Measurements from ENCODE around the gene NFKBIB.

DNA sequence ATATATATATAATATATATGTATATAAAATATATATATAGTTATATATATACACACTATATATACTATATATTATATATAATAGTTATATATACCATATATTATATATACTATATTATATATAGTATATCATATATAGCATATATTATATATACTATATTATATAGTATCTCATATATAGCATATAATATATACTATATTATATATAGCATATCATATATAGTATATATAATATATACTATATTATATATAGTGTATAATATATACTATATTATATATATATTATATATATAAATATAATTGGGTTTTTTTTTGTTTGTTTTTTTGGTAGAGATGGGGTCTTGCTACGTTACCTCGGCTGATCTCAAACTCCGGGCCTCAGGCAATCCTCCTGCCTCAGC, 38.4 kb upstream of the NFKBIB start:
- TF ChIP-seq RAD21 (conservative IDR thresholded peaks at IDR 0.05) = no peak
- TF ChIP-seq, protein P1, sequence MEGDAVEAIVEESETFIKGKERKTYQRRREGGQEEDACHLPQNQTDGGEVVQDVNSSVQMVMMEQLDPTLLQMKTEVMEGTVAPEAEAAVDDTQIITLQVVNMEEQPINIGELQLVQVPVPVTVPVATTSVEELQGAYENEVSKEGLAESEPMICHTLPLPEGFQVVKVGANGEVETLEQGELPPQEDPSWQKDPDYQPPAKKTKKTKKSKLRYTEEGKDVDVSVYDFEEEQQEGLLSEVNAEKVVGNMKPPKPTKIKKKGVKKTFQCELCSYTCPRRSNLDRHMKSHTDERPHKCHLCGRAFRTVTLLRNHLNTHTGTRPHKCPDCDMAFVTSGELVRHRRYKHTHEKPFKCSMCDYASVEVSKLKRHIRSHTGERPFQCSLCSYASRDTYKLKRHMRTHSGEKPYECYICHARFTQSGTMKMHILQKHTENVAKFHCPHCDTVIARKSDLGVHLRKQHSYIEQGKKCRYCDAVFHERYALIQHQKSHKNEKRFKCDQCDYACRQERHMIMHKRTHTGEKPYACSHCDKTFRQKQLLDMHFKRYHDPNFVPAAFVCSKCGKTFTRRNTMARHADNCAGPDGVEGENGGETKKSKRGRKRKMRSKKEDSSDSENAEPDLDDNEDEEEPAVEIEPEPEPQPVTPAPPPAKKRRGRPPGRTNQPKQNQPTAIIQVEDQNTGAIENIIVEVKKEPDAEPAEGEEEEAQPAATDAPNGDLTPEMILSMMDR (IDR thresholded peaks at IDR 0.05; ENCODE audit: poor library complexity, severe bottlenecking) = no peak
- no peak for TF ChIP-seq EZH2 (IDR thresholded peaks at IDR 0.05; ENCODE audit: borderline replicate concordance, insufficient read depth, low read length, poor library complexity, severe bottlenecking)
